Measurements from ENCODE around the gene DLGAP4. TPM values are rescaled to one million over a fixed set of nuclear protein-coding genes. Genes with fewer than 3 reads are reported as not detected.

Gene DLGAP4
- total and polyA plus RNA-seq, 9 donors, result 18.2 to 75.9 (median 53.1) TPM

GRCh38 chr20:36440370-36441026 is 134.4 kb downstream of the DLGAP4 start:
- H3K36me3 ChIP-seq, result no peaks in the 10 kb centered on the region
- no peak overlapping the region for H3K4me3 ChIP-seq
- intact Hi-C loops (cut with DNase I), result loop anchor here in 1 of 4 donors (10.0 kb wide), 1 partner anchor 436 kb away; no protein-coding TSS in a partner anchor
- no peak for DNase-seq
- TF ChIP-seq POLR2A (IDR thresholded peaks at IDR 0.05) (no peak), EP300 (IDR thresholded peaks at IDR 0.05) (no peak)
- TF ChIP-seq, protein P1, sequence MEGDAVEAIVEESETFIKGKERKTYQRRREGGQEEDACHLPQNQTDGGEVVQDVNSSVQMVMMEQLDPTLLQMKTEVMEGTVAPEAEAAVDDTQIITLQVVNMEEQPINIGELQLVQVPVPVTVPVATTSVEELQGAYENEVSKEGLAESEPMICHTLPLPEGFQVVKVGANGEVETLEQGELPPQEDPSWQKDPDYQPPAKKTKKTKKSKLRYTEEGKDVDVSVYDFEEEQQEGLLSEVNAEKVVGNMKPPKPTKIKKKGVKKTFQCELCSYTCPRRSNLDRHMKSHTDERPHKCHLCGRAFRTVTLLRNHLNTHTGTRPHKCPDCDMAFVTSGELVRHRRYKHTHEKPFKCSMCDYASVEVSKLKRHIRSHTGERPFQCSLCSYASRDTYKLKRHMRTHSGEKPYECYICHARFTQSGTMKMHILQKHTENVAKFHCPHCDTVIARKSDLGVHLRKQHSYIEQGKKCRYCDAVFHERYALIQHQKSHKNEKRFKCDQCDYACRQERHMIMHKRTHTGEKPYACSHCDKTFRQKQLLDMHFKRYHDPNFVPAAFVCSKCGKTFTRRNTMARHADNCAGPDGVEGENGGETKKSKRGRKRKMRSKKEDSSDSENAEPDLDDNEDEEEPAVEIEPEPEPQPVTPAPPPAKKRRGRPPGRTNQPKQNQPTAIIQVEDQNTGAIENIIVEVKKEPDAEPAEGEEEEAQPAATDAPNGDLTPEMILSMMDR (IDR thresholded peaks at IDR 0.05), result no peak
- no peak overlapping the region for H3K27ac ChIP-seq
- no peaks in the 10 kb centered on the region for H3K27me3 ChIP-seq
- no peaks in the 10 kb centered on the region for H3K4me1 ChIP-seq (ENCODE audit: insufficient read depth)
- no peaks in the 10 kb centered on the region for H3K9me3 ChIP-seq
- 69 to 82% (median 77%) methylated on average over 10 to 11 of the region's 11 CpGs for WGBS, 3 donors

GRCh38 chr20:36441027-36441414 is 134.9 kb downstream of the DLGAP4 start:
- 44 to 59% (median 47%) methylated on average over 5 of the region's 5 CpGs for WGBS, 3 donors
- no peak overlapping the region for H3K4me3 ChIP-seq
- no peak overlapping the region for H3K27ac ChIP-seq
- TF ChIP-seq EP300 (IDR thresholded peaks at IDR 0.05) (no peak), POLR2A (IDR thresholded peaks at IDR 0.05) (no peak)
- TF ChIP-seq, protein P1 (IDR thresholded peaks at IDR 0.05), result no peak
- H3K36me3 ChIP-seq, result no peaks in the 10 kb centered on the region
- intact Hi-C loops (cut with DNase I), result loop anchor here in 1 of 4 donors (10.0 kb wide), 1 partner anchor 436 kb away; no protein-coding TSS in a partner anchor
- H3K4me1 ChIP-seq (ENCODE audit: insufficient read depth), result no peaks in the 10 kb centered on the region
- no peaks in the 10 kb centered on the region for H3K9me3 ChIP-seq
- H3K27me3 ChIP-seq, result no peaks in the 10 kb centered on the region
- no peak for DNase-seq

DNA sequence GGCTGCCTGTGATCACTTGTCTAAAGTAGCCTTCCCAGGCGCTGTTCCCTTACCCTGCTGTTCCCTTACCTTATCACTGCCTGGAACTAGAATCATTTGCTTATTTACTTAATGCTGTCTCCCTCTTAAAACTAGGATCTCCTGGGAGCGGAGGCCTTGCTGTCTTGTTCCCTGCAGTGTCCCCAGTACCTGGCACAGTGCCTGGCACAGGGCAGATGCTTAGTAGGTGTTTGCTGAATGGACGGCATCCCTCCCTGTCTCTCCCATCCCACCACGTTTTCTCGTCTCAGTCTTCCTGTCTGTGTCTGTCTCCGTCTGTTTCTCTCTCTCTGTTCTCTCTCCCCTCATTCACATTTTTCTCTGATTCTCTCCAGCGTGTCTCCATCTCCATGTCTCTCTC is 135.3 kb downstream of the DLGAP4 start:
- H3K36me3 ChIP-seq, result no peaks in the 10 kb centered on the region
- intact Hi-C loops (cut with DNase I), result loop anchor here in 1 of 4 donors (10.0 kb wide), 1 partner anchor 437 kb away; no protein-coding TSS in a partner anchor
- H3K4me1 ChIP-seq (ENCODE audit: insufficient read depth), result no peaks in the 10 kb centered on the region
- H3K27me3 ChIP-seq, result no peaks in the 10 kb centered on the region
- no peaks in the 10 kb centered on the region for H3K9me3 ChIP-seq
- H3K27ac ChIP-seq, result no peak overlapping the region
- WGBS, 3 donors, result 73 to 76% (median 75%) methylated on average over 7 of the region's 7 CpGs
- no peak overlapping the region for H3K4me3 ChIP-seq
- TF ChIP-seq EP300 (IDR thresholded peaks at IDR 0.05), result no peak
- no peak for TF ChIP-seq POLR2A (IDR thresholded peaks at IDR 0.05)
- TF ChIP-seq, protein P1 (IDR thresholded peaks at IDR 0.05), result no peak
- no peak for DNase-seq

GRCh38 chr20:36445847-36446246 is 139.7 kb downstream of the DLGAP4 start:
- H3K27me3 ChIP-seq, result no peaks in the 10 kb centered on the region
- TF ChIP-seq, protein P1 (IDR thresholded peaks at IDR 0.05), result no peak
- TF ChIP-seq POLR2A (IDR thresholded peaks at IDR 0.05) (no peak), EP300 (IDR thresholded peaks at IDR 0.05) (no peak)
- H3K27ac ChIP-seq, result no peak overlapping the region
- no peaks in the 10 kb centered on the region for H3K36me3 ChIP-seq
- intact Hi-C loops (cut with DNase I), result loop anchor here in 1 of 4 donors (10.0 kb wide), 1 partner anchor 441 kb away; no protein-coding TSS in a partner anchor
- 88 to 98% (median 96%) methylated on average over 1 of the region's 1 CpG for WGBS, 3 donors
- H3K9me3 ChIP-seq, result no peaks in the 10 kb centered on the region
- no peak overlapping the region for H3K4me3 ChIP-seq
- no peaks in the 10 kb centered on the region for H3K4me1 ChIP-seq (ENCODE audit: insufficient read depth)
- DNase-seq, result no peak

Data from ovary (tissue), 9 donors.